ENCODE results near the gene SETD1A. TPM values are rescaled to one million over a fixed set of nuclear protein-coding genes. Genes with fewer than 3 reads are reported as not detected.

The SETD1A gene
- total RNA-seq, 1 donor from 2014 or later = 7.4 TPM

GRCh38 chr16:30953111-30953510 is 4.4 kb upstream of the SETD1A start:
- Histone ChIP-seq H3K27ac (replicated peaks) (peak overlapping the region; percentile 38), H3K4me1 (peaks cover 72% of the 10 kb centered on the region), H3K36me3 (no peaks in the 10 kb centered on the region), H3K27me3 (ENCODE audit: low read depth) (no peaks in the 10 kb centered on the region), H3K4me3 (no peak overlapping the region), H3K9me3 (replicated peaks) (no peaks in the 10 kb centered on the region)
- intact Hi-C loops (cut with micrococcal nuclease) = no loop called here
- no peak for DNase-seq
- no peak for TF ChIP-seq CTCF (IDR thresholded peaks at IDR 0.05; ENCODE audit: borderline replicate concordance)

GRCh38 chr16:30953511-30954124 is 3.9 kb upstream of the SETD1A start:
- H3K27ac ChIP-seq (replicated peaks) = peak overlapping the region; percentile 38
- peaks cover 70% of the 10 kb centered on the region for H3K4me1 ChIP-seq
- H3K27me3 ChIP-seq (ENCODE audit: low read depth) = no peaks in the 10 kb centered on the region
- no peak for DNase-seq
- intact Hi-C loops (cut with micrococcal nuclease) = no loop called here
- no peaks in the 10 kb centered on the region for H3K9me3 ChIP-seq (replicated peaks)
- H3K4me3 ChIP-seq = no peak overlapping the region
- peak; percentile 73 for TF ChIP-seq CTCF (IDR thresholded peaks at IDR 0.05; ENCODE audit: borderline replicate concordance)
- H3K36me3 ChIP-seq = no peaks in the 10 kb centered on the region

GRCh38 chr16:30954993-30955392 is 2.6 kb upstream of the SETD1A start:
- Histone ChIP-seq H3K27ac (replicated peaks) (no peak overlapping the region), H3K4me3 (no peak overlapping the region), H3K9me3 (replicated peaks) (no peaks in the 10 kb centered on the region), H3K4me1 (peaks cover 66% of the 10 kb centered on the region), H3K27me3 (ENCODE audit: low read depth) (no peaks in the 10 kb centered on the region), H3K36me3 (peaks cover 5% of the 10 kb centered on the region)
- TF ChIP-seq CTCF (IDR thresholded peaks at IDR 0.05; ENCODE audit: borderline replicate concordance) = no peak
- DNase-seq = no peak
- intact Hi-C loops (cut with micrococcal nuclease) = no loop called here

- Histone ChIP-seq H3K36me3 (peaks cover 23% of the 10 kb centered on the region), H3K4me3 (peak overlapping the region; percentile 83), H3K27ac (replicated peaks) (peak overlapping the region; percentile 100), H3K27me3 (ENCODE audit: low read depth) (no peaks in the 10 kb centered on the region), H3K4me1 (peaks cover 48% of the 10 kb centered on the region), H3K9me3 (replicated peaks) (no peaks in the 10 kb centered on the region)
- intact Hi-C loops (cut with micrococcal nuclease) = no loop called here
- peak; percentile 86 for DNase-seq
- no peak for TF ChIP-seq CTCF (IDR thresholded peaks at IDR 0.05; ENCODE audit: borderline replicate concordance)
Observed at GRCh38 chr16:30956601-30957455, 726 bp upstream of the SETD1A start.

- intact Hi-C loops (cut with micrococcal nuclease) = no loop called here
- DNase-seq = peak; percentile 43
- no peak for TF ChIP-seq CTCF (IDR thresholded peaks at IDR 0.05; ENCODE audit: borderline replicate concordance)
Observed at GRCh38 chr16:30958175-30959079, 873 bp downstream of the SETD1A start.

More at GRCh38 chr16:30958175-30959079, 873 bp downstream of the SETD1A start:
- H3K4me1 ChIP-seq = peaks cover 37% of the 10 kb centered on the region
- no peaks in the 10 kb centered on the region for H3K9me3 ChIP-seq (replicated peaks)
- H3K27ac ChIP-seq (replicated peaks) = peak overlapping the region; percentile 100
- H3K4me3 ChIP-seq = peak overlapping the region; percentile 83
- no peaks in the 10 kb centered on the region for H3K27me3 ChIP-seq (ENCODE audit: low read depth)
- H3K36me3 ChIP-seq = peaks cover 39% of the 10 kb centered on the region
